AG09309 (cell line): ENCODE measurements around the gene SEMA6D.

Experiments
- DNase-seq: peaks from one replicate; pipeline ENCODE4 v3.0.0-alpha.2; 2010; ENCODE audit warnings: low read depth
- H3K4me3 ChIP-seq: 2 replicates; pipeline ENCODE4 v1.5.1; 2011; ENCODE audit warnings: mild to moderate bottlenecking, low read depth, low read length, moderate library complexity; ENCODE audit not compliant: control insufficient read depth
- TF ChIP-seq, protein P1 (sequence below): IDR thresholded peaks from 2 replicates; pipeline ENCODE4 v1.5.1; 2011; ENCODE audit warnings: mild to moderate bottlenecking, low read depth, low read length, inconsistent platforms; ENCODE audit not compliant: insufficient read depth, control insufficient read depth; ENCODE audit errors: missing control alignments

The SEMA6D gene

GRCh38 chr15:47768735-47769134 lies 51.4 kb downstream of the SEMA6D start:
- H3K4me3 ChIP-seq = no peak overlapping the region
- no peak for DNase-seq
- TF ChIP-seq, protein P1, sequence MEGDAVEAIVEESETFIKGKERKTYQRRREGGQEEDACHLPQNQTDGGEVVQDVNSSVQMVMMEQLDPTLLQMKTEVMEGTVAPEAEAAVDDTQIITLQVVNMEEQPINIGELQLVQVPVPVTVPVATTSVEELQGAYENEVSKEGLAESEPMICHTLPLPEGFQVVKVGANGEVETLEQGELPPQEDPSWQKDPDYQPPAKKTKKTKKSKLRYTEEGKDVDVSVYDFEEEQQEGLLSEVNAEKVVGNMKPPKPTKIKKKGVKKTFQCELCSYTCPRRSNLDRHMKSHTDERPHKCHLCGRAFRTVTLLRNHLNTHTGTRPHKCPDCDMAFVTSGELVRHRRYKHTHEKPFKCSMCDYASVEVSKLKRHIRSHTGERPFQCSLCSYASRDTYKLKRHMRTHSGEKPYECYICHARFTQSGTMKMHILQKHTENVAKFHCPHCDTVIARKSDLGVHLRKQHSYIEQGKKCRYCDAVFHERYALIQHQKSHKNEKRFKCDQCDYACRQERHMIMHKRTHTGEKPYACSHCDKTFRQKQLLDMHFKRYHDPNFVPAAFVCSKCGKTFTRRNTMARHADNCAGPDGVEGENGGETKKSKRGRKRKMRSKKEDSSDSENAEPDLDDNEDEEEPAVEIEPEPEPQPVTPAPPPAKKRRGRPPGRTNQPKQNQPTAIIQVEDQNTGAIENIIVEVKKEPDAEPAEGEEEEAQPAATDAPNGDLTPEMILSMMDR = no peak

DNA sequence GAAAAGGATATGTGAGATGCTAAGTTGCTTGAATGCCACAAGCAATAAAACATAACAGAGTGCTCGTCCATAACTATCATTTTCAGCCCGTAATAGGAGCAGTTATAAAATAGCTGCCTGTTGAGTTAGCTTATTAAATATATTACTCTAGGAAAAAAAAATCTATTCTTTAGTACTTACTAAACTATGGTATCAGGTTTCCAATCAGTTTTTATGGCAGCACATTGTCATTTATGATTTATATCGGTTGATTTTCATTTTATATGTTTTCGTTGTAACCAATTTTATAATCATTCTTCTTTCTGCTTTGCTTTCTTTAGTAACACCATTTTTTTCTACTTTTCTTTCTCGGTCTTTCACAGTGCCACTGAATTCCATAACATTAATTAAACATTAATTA lies 51.9 kb downstream of the SEMA6D start:
- no peak overlapping the region for H3K4me3 ChIP-seq
- no peak for DNase-seq
- TF ChIP-seq, protein P1 = no peak

- no peak overlapping the region for H3K4me3 ChIP-seq
- TF ChIP-seq, protein P1 = no peak
- no peak for DNase-seq
Measured at GRCh38 chr15:47773143-47773542, 55.8 kb downstream of the SEMA6D start.

DNA sequence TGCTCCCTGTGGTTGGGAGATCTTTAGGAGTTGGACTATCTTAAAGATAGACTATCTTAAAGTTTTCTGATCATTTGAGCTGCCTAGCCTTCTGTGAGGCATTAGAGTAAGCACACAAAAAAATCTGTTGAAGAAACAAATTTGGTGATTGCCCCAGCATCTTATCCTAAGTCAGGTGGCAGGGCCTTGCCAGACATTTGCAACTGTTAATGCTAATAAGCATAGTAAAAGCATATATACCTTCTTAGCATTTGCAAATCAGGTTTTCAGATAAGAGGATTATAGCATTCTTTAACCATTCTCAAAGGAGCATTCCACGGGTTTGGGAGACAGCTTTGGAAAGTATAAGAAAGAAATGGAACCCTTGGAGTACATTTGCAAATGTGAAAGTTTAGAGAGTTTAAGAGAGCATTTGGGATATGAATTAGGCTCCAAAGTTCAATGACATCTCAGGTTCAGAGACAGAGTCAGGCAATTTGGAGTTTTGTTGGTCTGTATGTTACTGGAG lies 61.0 kb downstream of the SEMA6D start:
- TF ChIP-seq, protein P1 = no peak
- no peak for DNase-seq
- no peak overlapping the region for H3K4me3 ChIP-seq

DNA sequence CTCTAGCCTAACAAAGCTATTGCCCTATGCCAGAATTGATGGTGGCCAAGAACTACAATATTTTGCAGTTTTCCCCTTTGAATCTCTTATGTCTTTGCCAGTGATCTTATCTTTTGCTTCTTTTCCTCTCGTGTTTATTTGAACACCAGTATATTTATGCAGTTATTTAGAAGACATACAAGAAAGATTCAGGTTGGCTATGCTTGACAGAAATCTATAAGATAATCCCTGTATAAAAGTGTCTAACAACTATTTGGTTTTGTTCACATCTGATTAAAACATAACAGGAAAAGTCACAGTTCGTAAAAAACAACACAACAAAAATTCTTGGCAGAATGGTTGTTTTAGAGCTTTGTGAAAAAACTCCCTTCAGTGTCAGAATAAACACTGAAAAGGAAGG lies 63.7 kb downstream of the SEMA6D start:
- DNase-seq = no peak

GRCh38 chr15:47781527-47781926 lies 64.2 kb downstream of the SEMA6D start:
- no peak for DNase-seq
- TF ChIP-seq, protein P1 = no peak
- H3K4me3 ChIP-seq = no peak overlapping the region

More for the DNA sequence above, 63.7 kb downstream of the SEMA6D start:
- TF ChIP-seq, protein P1 = no peak
- H3K4me3 ChIP-seq = no peak overlapping the region

DNA sequence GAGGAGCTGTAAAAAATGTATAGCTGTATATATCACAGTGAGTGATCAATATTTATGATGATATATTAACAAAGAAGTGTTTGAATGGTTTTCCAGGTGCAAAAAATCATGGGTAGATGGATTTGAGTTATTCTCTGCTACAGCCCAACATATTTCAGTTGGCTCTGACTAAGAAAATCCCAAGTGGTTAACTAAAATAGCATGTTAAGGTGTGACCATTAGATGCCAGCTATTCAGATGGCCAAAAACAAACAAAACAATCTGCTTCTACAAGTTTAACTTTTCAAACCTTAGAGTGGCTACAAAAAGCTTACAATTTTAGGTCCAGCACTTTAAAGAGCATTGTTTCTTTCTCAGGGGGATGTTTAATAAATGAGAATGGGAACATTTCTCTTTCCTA lies 67.5 kb downstream of the SEMA6D start:
- TF ChIP-seq, protein P1 = no peak
- no peak overlapping the region for H3K4me3 ChIP-seq
- DNase-seq = no peak
